Vagina (tissue), 2 donors: ENCODE data around the gene TGIF1.

Experiments
- POLR2AphosphoS5 ChIP-seq, 2 donors: sonication (generic); formaldehyde crosslinking; IDR thresholded peaks; one replicate each; pipeline ENCODE4 v1.9.0; 2017; ENCODE audit warnings: antibody characterized with exemption in 2 of 2, mild to moderate bottlenecking in 2 of 2, low read depth in 1 of 2; ENCODE audit not compliant: insufficient read depth in 1 of 2
- TF ChIP-seq, protein P1 (sequence below), 3 experiments: fragments of 450-650 bp in 2 of 3; fragments of 200-600 bp in 1 of 3; sonication (generic) in 1 of 3; IDR thresholded peaks; one replicate each; pipeline ENCODE4 v1.5.1; 2017 to 2019; ENCODE audit warnings: antibody characterized with exemption in 3 of 3, mild to moderate bottlenecking in 2 of 3, moderate library complexity in 2 of 3

DNA sequence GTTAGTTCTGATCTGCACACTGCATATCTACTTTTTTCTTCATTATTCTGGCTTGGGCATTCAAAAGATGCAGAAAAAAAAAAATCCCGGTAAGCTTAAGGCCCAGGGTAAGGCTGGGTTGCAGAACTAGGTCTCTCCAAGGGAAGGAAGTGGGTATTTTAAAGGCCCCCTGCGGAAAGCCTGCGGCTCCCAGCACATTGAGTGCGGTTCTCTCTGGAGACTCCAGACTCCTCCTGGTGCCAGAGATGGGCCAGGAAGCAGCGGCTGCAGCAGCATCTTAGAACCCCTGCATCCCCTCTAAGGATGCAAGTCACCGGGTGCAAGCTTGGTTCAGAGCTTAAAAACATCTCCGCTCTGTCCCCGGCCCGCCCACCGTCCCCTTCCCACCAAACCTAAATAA lies 49.5 kb downstream of the TGIF1 start:
- TF ChIP-seq, protein P1, sequence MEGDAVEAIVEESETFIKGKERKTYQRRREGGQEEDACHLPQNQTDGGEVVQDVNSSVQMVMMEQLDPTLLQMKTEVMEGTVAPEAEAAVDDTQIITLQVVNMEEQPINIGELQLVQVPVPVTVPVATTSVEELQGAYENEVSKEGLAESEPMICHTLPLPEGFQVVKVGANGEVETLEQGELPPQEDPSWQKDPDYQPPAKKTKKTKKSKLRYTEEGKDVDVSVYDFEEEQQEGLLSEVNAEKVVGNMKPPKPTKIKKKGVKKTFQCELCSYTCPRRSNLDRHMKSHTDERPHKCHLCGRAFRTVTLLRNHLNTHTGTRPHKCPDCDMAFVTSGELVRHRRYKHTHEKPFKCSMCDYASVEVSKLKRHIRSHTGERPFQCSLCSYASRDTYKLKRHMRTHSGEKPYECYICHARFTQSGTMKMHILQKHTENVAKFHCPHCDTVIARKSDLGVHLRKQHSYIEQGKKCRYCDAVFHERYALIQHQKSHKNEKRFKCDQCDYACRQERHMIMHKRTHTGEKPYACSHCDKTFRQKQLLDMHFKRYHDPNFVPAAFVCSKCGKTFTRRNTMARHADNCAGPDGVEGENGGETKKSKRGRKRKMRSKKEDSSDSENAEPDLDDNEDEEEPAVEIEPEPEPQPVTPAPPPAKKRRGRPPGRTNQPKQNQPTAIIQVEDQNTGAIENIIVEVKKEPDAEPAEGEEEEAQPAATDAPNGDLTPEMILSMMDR (IDR thresholded peaks at IDR 0.05): no peak
- TF ChIP-seq POLR2AphosphoS5 (IDR thresholded peaks at IDR 0.05; ENCODE audit: insufficient read depth in 1 of 2, low read depth in 1 of 2): no peak
